Esophagus muscularis mucosa (tissue), 4 donors: ENCODE data around the gene ETFDH.

Experiments
- EP300 ChIP-seq: sonication (generic); formaldehyde crosslinking; IDR thresholded peaks from one replicate; pipeline ENCODE4 v1.6.1; 2017; ENCODE audit warnings: antibody characterized with exemption
- POLR2A ChIP-seq: fragments of 450-650 bp; IDR thresholded peaks from one replicate; pipeline ENCODE4 v1.6.1; 2017; ENCODE audit warnings: antibody characterized with exemption, moderate library complexity, mild to moderate bottlenecking, low read depth
- POLR2AphosphoS5 ChIP-seq, 2 donors: sonication (generic); formaldehyde crosslinking; IDR thresholded peaks; one replicate each; pipeline ENCODE4 v1.6.1; 2017; ENCODE audit warnings: antibody characterized with exemption in 2 of 2
- TF ChIP-seq, protein P1 (sequence below), 3 experiments: fragments of 200-600 bp in 2 of 3; fragments of 450-650 bp in 1 of 3; sonication (generic) in 2 of 3; IDR thresholded peaks; one replicate each; pipeline ENCODE4 v1.5.1; 2017 to 2019; ENCODE audit warnings: antibody characterized with exemption in 3 of 3, mild to moderate bottlenecking in 2 of 3, moderate library complexity in 1 of 3

GRCh38 chr4:158739600-158739999, 67.5 kb downstream of the ETFDH start:
- TF ChIP-seq, protein P1, sequence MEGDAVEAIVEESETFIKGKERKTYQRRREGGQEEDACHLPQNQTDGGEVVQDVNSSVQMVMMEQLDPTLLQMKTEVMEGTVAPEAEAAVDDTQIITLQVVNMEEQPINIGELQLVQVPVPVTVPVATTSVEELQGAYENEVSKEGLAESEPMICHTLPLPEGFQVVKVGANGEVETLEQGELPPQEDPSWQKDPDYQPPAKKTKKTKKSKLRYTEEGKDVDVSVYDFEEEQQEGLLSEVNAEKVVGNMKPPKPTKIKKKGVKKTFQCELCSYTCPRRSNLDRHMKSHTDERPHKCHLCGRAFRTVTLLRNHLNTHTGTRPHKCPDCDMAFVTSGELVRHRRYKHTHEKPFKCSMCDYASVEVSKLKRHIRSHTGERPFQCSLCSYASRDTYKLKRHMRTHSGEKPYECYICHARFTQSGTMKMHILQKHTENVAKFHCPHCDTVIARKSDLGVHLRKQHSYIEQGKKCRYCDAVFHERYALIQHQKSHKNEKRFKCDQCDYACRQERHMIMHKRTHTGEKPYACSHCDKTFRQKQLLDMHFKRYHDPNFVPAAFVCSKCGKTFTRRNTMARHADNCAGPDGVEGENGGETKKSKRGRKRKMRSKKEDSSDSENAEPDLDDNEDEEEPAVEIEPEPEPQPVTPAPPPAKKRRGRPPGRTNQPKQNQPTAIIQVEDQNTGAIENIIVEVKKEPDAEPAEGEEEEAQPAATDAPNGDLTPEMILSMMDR (IDR thresholded peaks at IDR 0.05) = no peak
- TF ChIP-seq POLR2AphosphoS5 (IDR thresholded peaks at IDR 0.05) = no peak
- no peak for TF ChIP-seq POLR2A
- TF ChIP-seq EP300 = no peak
